HepG2 (cell line): ENCODE data around the gene DOK1. TPM values are rescaled to one million over a fixed set of nuclear protein-coding genes. Genes with fewer than 3 reads are reported as not detected.

Source experiments
- GATAD2A ChIP-seq: IDR thresholded peaks from 2 replicates; pipeline ENCODE4 v1.6.1; 2016
- KIAA2018 ChIP-seq: sonication (generic); formaldehyde crosslinking; IDR thresholded peaks from 2 replicates; pipeline ENCODE4 v1.5.0; 2020; ENCODE audit warnings: mild to moderate bottlenecking, missing genetic modification reagents, borderline replicate concordance
- ZNF180 ChIP-seq: sonication (generic); formaldehyde crosslinking; IDR thresholded peaks from 2 replicates; pipeline ENCODE4 v1.4.0; 2020; ENCODE audit warnings: low read depth, missing genetic modification reagents, borderline replicate concordance
- ZNF547 ChIP-seq: sonication (generic); formaldehyde crosslinking; IDR thresholded peaks from 2 replicates; pipeline ENCODE4 v1.5.1; 2020; ENCODE audit warnings: mild to moderate bottlenecking, missing genetic modification reagents
- ZNF816 ChIP-seq: sonication (generic); formaldehyde crosslinking; IDR thresholded peaks from 2 replicates; pipeline ENCODE4 v1.8.0; 2022; ENCODE audit warnings: missing genetic modification reagents, mild to moderate bottlenecking, borderline replicate concordance
- polyA plus RNA-seq, 8 experiments: library from polyadenylated mRNA; depleted of rRNA in 3 of 8; stranded (reverse) in 7 of 8; unstranded in 1 of 8; fragments of >200 nt; fragmentation: Illumina TruSeq in 4 of 8; extraction: Trizol in 4 of 8; gene quantifications; 2 replicates each; pipeline versions ENCODE4 v1.2.1 to v1.2.3, GENCODE V29; 2011 to 2016; ENCODE audit warnings: low read depth in 4 of 8, missing spikeins in 1 of 8, mixed read lengths in 1 of 8; ENCODE audit not compliant: insufficient read depth in 1 of 8
- total RNA-seq, 5 experiments: library from RNA; depleted of rRNA; stranded (reverse); fragments of >200 nt; fragmentation: Illumina TruSeq; extraction: Trizol; gene quantifications; 2 replicates each; pipeline ENCODE4 v1.2.3, GENCODE V29; 2016; ENCODE audit warnings: low read depth in 1 of 5

DOK1 gene
- total and polyA plus RNA-seq, 2 of the 13 experiments (the other 11 are each of a cell fraction or from before 2014, with no cell fraction given), result 0.53 to 0.74 TPM

GRCh38 chr2:74524955-74525716, 29.4 kb upstream of the DOK1 start (continued):
- no peak for TF ChIP-seq KIAA2018 (CRISPR knock-in tag)
- no peak for TF ChIP-seq ZNF180 (CRISPR knock-in tag)
- TF ChIP-seq ZNF547 (CRISPR knock-in tag), result no peak
- no peak for TF ChIP-seq GATAD2A (CRISPR knock-in tag)
- TF ChIP-seq ZNF816 (CRISPR knock-in tag), result no peak
